HG03558 (cell line): ENCODE measurements around the gene TMSB10.

Experiments used
- ATAC-seq: cut with Tn5 transposase; IDR thresholded peaks from one replicate; pipeline ENCODE4 v1.9.1; 2021; ENCODE audit warnings: moderate number of reproducible peaks; ENCODE audit not compliant: unreplicated experiment; ENCODE audit errors: extremely low read depth

The TMSB10 gene

GRCh38 chr2:84879584-84880394, 25.7 kb upstream of the TMSB10 start:
- ATAC-seq, result peak; percentile 44

GRCh38 chr2:84880395-84880644, 25.1 kb upstream of the TMSB10 start:
- ATAC-seq, result no peak

GRCh38 chr2:84880645-84881521, 24.6 kb upstream of the TMSB10 start, which contains the start of gene TRABD2A:
TSS of gene TRABD2A (minus strand) at chr2:84881084. CDS start at chr2:84881039, 45 bp downstream.
- no peak for ATAC-seq

- peak; percentile 42 for ATAC-seq
These were observed 23.7 kb upstream of the TMSB10 start for GRCh38 chr2:84881581-84882413.

- no peak for ATAC-seq
These were observed 23.1 kb upstream of the TMSB10 start for GRCh38 chr2:84882414-84882738.

GRCh38 chr2:84882775-84883550, 22.5 kb upstream of the TMSB10 start:
- ATAC-seq, result no peak

- no peak for ATAC-seq
These were observed 21.0 kb upstream of the TMSB10 start for GRCh38 chr2:84884449-84884848.

- ATAC-seq, result no peak
These were observed 20.3 kb upstream of the TMSB10 start for GRCh38 chr2:84885111-84885510.

GRCh38 chr2:84886791-84887190, 18.7 kb upstream of the TMSB10 start:
- no peak for ATAC-seq

- peak; percentile 97 for ATAC-seq
These were observed 16.8 kb upstream of the TMSB10 start for GRCh38 chr2:84888401-84889276.

GRCh38 chr2:84889332-84889731, 16.1 kb upstream of the TMSB10 start:
- ATAC-seq, result no peak

GRCh38 chr2:84891355-84892010, 14.0 kb upstream of the TMSB10 start:
- no peak for ATAC-seq

- no peak for ATAC-seq
These were observed 11.3 kb upstream of the TMSB10 start for GRCh38 chr2:84894131-84894586.

- ATAC-seq, result no peak
These were observed 10.5 kb upstream of the TMSB10 start for GRCh38 chr2:84894758-84895520.

- ATAC-seq, result no peak
These were observed 8.9 kb upstream of the TMSB10 start for GRCh38 chr2:84896567-84896966.

- ATAC-seq, result no peak
These were observed 7.7 kb upstream of the TMSB10 start for GRCh38 chr2:84897773-84898172.

GRCh38 chr2:84899304-84900204, 5.9 kb upstream of the TMSB10 start:
- ATAC-seq, result no peak
